ENCODE data around the gene SMAD9.
"Not testable (repeated sequence)": the region's sequence is repeated elsewhere in the genome, so short reads cannot be mapped to it uniquely, and the experiment has no call there.

SMAD9 gene

GRCh38 chr13:36883824-36884223, 36.2 kb downstream of the SMAD9 start:
- H3K9ac ChIP-seq (ENCODE audit: low read length) = no peak overlapping the region
- no peaks in the 10 kb centered on the region for H3K27me3 ChIP-seq (ENCODE audit: control insufficient read depth, insufficient read depth, low read length)
- H3K4me3 ChIP-seq (ENCODE audit: low read depth, low read length) = no peak overlapping the region
- no peaks in the 10 kb centered on the region for H3K9me3 ChIP-seq (ENCODE audit: control insufficient read depth, insufficient read depth, low read depth, low read length)
- peaks cover 11% of the 10 kb centered on the region for H3K4me1 ChIP-seq (ENCODE audit: control insufficient read depth, insufficient read depth, low read length)
- no peak overlapping the region for H3K27ac ChIP-seq (ENCODE audit: low read depth, low read length)
- no peaks in the 10 kb centered on the region for H3K36me3 ChIP-seq (ENCODE audit: control insufficient read depth, insufficient read depth, low read length)

GRCh38 chr13:36883392-36883791, 36.6 kb downstream of the SMAD9 start:
- H3K27ac ChIP-seq (ENCODE audit: low read depth, low read length); H3K27me3 ChIP-seq (ENCODE audit: control insufficient read depth, insufficient read depth, low read length); H3K9me3 ChIP-seq (ENCODE audit: control insufficient read depth, insufficient read depth, low read depth, low read length); H3K9ac ChIP-seq (ENCODE audit: low read length); H3K4me3 ChIP-seq (ENCODE audit: low read depth, low read length); H3K4me1 ChIP-seq (ENCODE audit: control insufficient read depth, insufficient read depth, low read length); H3K36me3 ChIP-seq (ENCODE audit: control insufficient read depth, insufficient read depth, low read length): not testable (repeated sequence)

- H3K27me3 ChIP-seq (ENCODE audit: control insufficient read depth, insufficient read depth, low read length) = no peaks in the 10 kb centered on the region
- H3K9ac ChIP-seq (ENCODE audit: low read length) = no peak overlapping the region
- H3K9me3 ChIP-seq (ENCODE audit: control insufficient read depth, insufficient read depth, low read depth, low read length) = no peaks in the 10 kb centered on the region
- no peak overlapping the region for H3K4me3 ChIP-seq (ENCODE audit: low read depth, low read length)
- peaks cover 5% of the 10 kb centered on the region for H3K4me1 ChIP-seq (ENCODE audit: control insufficient read depth, insufficient read depth, low read length)
- no peak overlapping the region for H3K27ac ChIP-seq (ENCODE audit: low read depth, low read length)
- no peaks in the 10 kb centered on the region for H3K36me3 ChIP-seq (ENCODE audit: control insufficient read depth, insufficient read depth, low read length)
These were observed 37.1 kb downstream of the SMAD9 start for GRCh38 chr13:36882829-36883390.

GRCh38 chr13:36880961-36881360, 39.1 kb downstream of the SMAD9 start:
- H3K4me3 ChIP-seq (ENCODE audit: low read depth, low read length) = no peak overlapping the region
- H3K27ac ChIP-seq (ENCODE audit: low read depth, low read length) = no peak overlapping the region
- H3K9ac ChIP-seq (ENCODE audit: low read length) = no peak overlapping the region
- H3K4me1 ChIP-seq (ENCODE audit: control insufficient read depth, insufficient read depth, low read length) = no peaks in the 10 kb centered on the region
- H3K36me3 ChIP-seq (ENCODE audit: control insufficient read depth, insufficient read depth, low read length) = no peaks in the 10 kb centered on the region
- H3K27me3 ChIP-seq (ENCODE audit: control insufficient read depth, insufficient read depth, low read length) = no peaks in the 10 kb centered on the region
- H3K9me3 ChIP-seq (ENCODE audit: control insufficient read depth, insufficient read depth, low read depth, low read length) = no peaks in the 10 kb centered on the region

- no peaks in the 10 kb centered on the region for H3K36me3 ChIP-seq (ENCODE audit: control insufficient read depth, insufficient read depth, low read length)
- H3K4me3 ChIP-seq (ENCODE audit: low read depth, low read length) = no peak overlapping the region
- no peak overlapping the region for H3K9ac ChIP-seq (ENCODE audit: low read length)
- H3K9me3 ChIP-seq (ENCODE audit: control insufficient read depth, insufficient read depth, low read depth, low read length) = no peaks in the 10 kb centered on the region
- H3K4me1 ChIP-seq (ENCODE audit: control insufficient read depth, insufficient read depth, low read length) = no peaks in the 10 kb centered on the region
- H3K27ac ChIP-seq (ENCODE audit: low read depth, low read length) = no peak overlapping the region
- H3K27me3 ChIP-seq (ENCODE audit: control insufficient read depth, insufficient read depth, low read length) = no peaks in the 10 kb centered on the region
These were observed 40.7 kb downstream of the SMAD9 start for GRCh38 chr13:36879218-36879938.

GRCh38 chr13:36875961-36876360, 44.1 kb downstream of the SMAD9 start:
- Histone ChIP-seq H3K9ac (ENCODE audit: low read length) (no peak overlapping the region), H3K27me3 (ENCODE audit: control insufficient read depth, insufficient read depth, low read length) (no peaks in the 10 kb centered on the region)

GRCh38 chr13:36875431-36875830, 44.6 kb downstream of the SMAD9 start:
- H3K27ac ChIP-seq (ENCODE audit: low read depth, low read length) = no peak overlapping the region
- no peaks in the 10 kb centered on the region for H3K9me3 ChIP-seq (ENCODE audit: control insufficient read depth, insufficient read depth, low read depth, low read length)
- no peak overlapping the region for H3K4me3 ChIP-seq (ENCODE audit: low read depth, low read length)
- H3K4me1 ChIP-seq (ENCODE audit: control insufficient read depth, insufficient read depth, low read length) = no peaks in the 10 kb centered on the region
- H3K36me3 ChIP-seq (ENCODE audit: control insufficient read depth, insufficient read depth, low read length) = no peaks in the 10 kb centered on the region
- H3K9ac ChIP-seq (ENCODE audit: low read length) = no peak overlapping the region
- no peaks in the 10 kb centered on the region for H3K27me3 ChIP-seq (ENCODE audit: control insufficient read depth, insufficient read depth, low read length)

More at GRCh38 chr13:36875961-36876360, 44.1 kb downstream of the SMAD9 start:
- Histone ChIP-seq H3K9me3 (ENCODE audit: control insufficient read depth, insufficient read depth, low read depth, low read length) (no peaks in the 10 kb centered on the region), H3K4me3 (ENCODE audit: low read depth, low read length) (no peak overlapping the region), H3K36me3 (ENCODE audit: control insufficient read depth, insufficient read depth, low read length) (no peaks in the 10 kb centered on the region), H3K27ac (ENCODE audit: low read depth, low read length) (no peak overlapping the region), H3K4me1 (ENCODE audit: control insufficient read depth, insufficient read depth, low read length) (no peaks in the 10 kb centered on the region)

GRCh38 chr13:36872621-36873020, 47.4 kb downstream of the SMAD9 start:
- Histone ChIP-seq H3K27ac (ENCODE audit: low read depth, low read length) (no peak overlapping the region), H3K36me3 (ENCODE audit: control insufficient read depth, insufficient read depth, low read length) (no peaks in the 10 kb centered on the region), H3K9ac (ENCODE audit: low read length) (no peak overlapping the region), H3K4me1 (ENCODE audit: control insufficient read depth, insufficient read depth, low read length) (peaks cover 3% of the 10 kb centered on the region), H3K4me3 (ENCODE audit: low read depth, low read length) (no peak overlapping the region), H3K27me3 (ENCODE audit: control insufficient read depth, insufficient read depth, low read length) (no peaks in the 10 kb centered on the region), H3K9me3 (ENCODE audit: control insufficient read depth, insufficient read depth, low read depth, low read length) (no peaks in the 10 kb centered on the region)

- H3K9me3 ChIP-seq (ENCODE audit: control insufficient read depth, insufficient read depth, low read depth, low read length) = no peaks in the 10 kb centered on the region
- no peaks in the 10 kb centered on the region for H3K27me3 ChIP-seq (ENCODE audit: control insufficient read depth, insufficient read depth, low read length)
- no peak overlapping the region for H3K27ac ChIP-seq (ENCODE audit: low read depth, low read length)
- no peak overlapping the region for H3K4me3 ChIP-seq (ENCODE audit: low read depth, low read length)
- H3K9ac ChIP-seq (ENCODE audit: low read length) = no peak overlapping the region
- no peaks in the 10 kb centered on the region for H3K36me3 ChIP-seq (ENCODE audit: control insufficient read depth, insufficient read depth, low read length)
- peaks cover 18% of the 10 kb centered on the region for H3K4me1 ChIP-seq (ENCODE audit: control insufficient read depth, insufficient read depth, low read length)
These were observed 49.9 kb downstream of the SMAD9 start for GRCh38 chr13:36870050-36870692.

GRCh38 chr13:36866232-36866631, 53.8 kb downstream of the SMAD9 start:
- Histone ChIP-seq H3K27ac (ENCODE audit: low read depth, low read length) (no peak overlapping the region), H3K9ac (ENCODE audit: low read length) (no peak overlapping the region), H3K36me3 (ENCODE audit: control insufficient read depth, insufficient read depth, low read length) (no peaks in the 10 kb centered on the region), H3K4me3 (ENCODE audit: low read depth, low read length) (no peak overlapping the region), H3K27me3 (ENCODE audit: control insufficient read depth, insufficient read depth, low read length) (no peaks in the 10 kb centered on the region), H3K4me1 (ENCODE audit: control insufficient read depth, insufficient read depth, low read length) (peaks cover 18% of the 10 kb centered on the region), H3K9me3 (ENCODE audit: control insufficient read depth, insufficient read depth, low read depth, low read length) (no peaks in the 10 kb centered on the region)

- Histone ChIP-seq H3K27me3 (ENCODE audit: control insufficient read depth, insufficient read depth, low read length) (no peaks in the 10 kb centered on the region), H3K36me3 (ENCODE audit: control insufficient read depth, insufficient read depth, low read length) (no peaks in the 10 kb centered on the region), H3K27ac (ENCODE audit: low read depth, low read length) (no peak overlapping the region), H3K4me3 (ENCODE audit: low read depth, low read length) (no peak overlapping the region), H3K9ac (ENCODE audit: low read length) (no peak overlapping the region), H3K4me1 (ENCODE audit: control insufficient read depth, insufficient read depth, low read length) (peaks cover 18% of the 10 kb centered on the region), H3K9me3 (ENCODE audit: control insufficient read depth, insufficient read depth, low read depth, low read length) (no peaks in the 10 kb centered on the region)
These were observed 54.8 kb downstream of the SMAD9 start for GRCh38 chr13:36865265-36865664.
